Measurements from ENCODE around the gene PLEKHG5. TPM values are rescaled to one million over a fixed set of nuclear protein-coding genes. Genes with fewer than 3 reads are reported as not detected.

Gene PLEKHG5
- total and polyA plus RNA-seq, 10 of the 15 experiments (the other 5 are each of a cell fraction or from before 2014, with no cell fraction given): 0.04 to 1.1 (median 0.18) TPM; not detected in 1

GRCh38 chr1:6503884-6504602 lies 12.6 kb upstream of the PLEKHG5 start:
- CTCF ChIA-PET: interaction anchor here (1.0 kb wide), 1 partner anchor 14 kb away, joined by 4 read pairs; no protein-coding TSS in a partner anchor
- FAIRE-seq (no peak), DNase-seq (ENCODE audit: low read depth, low spot score) (no peak), ATAC-seq (no peak)
- Histone ChIP-seq H3K9ac (ENCODE audit: control insufficient read depth, insufficient read depth, low read length) (no peak overlapping the region), H3K4me1 (ENCODE audit: control insufficient read depth, insufficient read depth, low read length) (no peaks in the 10 kb centered on the region), H3K4me3 (no peak overlapping the region), H3K79me2 (ENCODE audit: control insufficient read depth, insufficient read depth, low read length) (no peaks in the 10 kb centered on the region), H3K9me3 (replicated peaks; ENCODE audit: control insufficient read depth, insufficient read depth, low read length) (no peaks in the 10 kb centered on the region), H2AFZ (ENCODE audit: control insufficient read depth, low read depth, low read length) (no peak overlapping the region), H3K27ac (ENCODE audit: control insufficient read depth, insufficient read depth) (no peak overlapping the region), H4K20me1 (ENCODE audit: control insufficient read depth, insufficient read depth) (no peaks in the 10 kb centered on the region; the same call in 1 of the 2 replicates), H3K4me2 (ENCODE audit: control insufficient read depth, insufficient read depth) (no peak overlapping the region), H3K27me3 (replicated peaks in 1 of 2; ENCODE audit: control insufficient read depth in 2 of 2, insufficient read depth in 2 of 2, low read length in 1 of 2) (peaks cover 0 to 3% of the 10 kb centered on the region in 2 experiments; a peak in 3 of 4 replicates), H3K36me3 (ENCODE audit: control insufficient read depth in 2 of 2, insufficient read depth in 2 of 2, low read length in 1 of 2) (no peaks in the 10 kb centered on the region)
- RAD21 ChIA-PET (ENCODE audit: unreplicated experiment): no interaction called here
- POLR2A ChIA-PET: no interaction called here
- TF ChIP-seq, protein P1, sequence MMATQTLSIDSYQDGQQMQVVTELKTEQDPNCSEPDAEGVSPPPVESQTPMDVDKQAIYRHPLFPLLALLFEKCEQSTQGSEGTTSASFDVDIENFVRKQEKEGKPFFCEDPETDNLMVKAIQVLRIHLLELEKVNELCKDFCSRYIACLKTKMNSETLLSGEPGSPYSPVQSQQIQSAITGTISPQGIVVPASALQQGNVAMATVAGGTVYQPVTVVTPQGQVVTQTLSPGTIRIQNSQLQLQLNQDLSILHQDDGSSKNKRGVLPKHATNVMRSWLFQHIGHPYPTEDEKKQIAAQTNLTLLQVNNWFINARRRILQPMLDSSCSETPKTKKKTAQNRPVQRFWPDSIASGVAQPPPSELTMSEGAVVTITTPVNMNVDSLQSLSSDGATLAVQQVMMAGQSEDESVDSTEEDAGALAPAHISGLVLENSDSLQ (IDR thresholded peaks at IDR 0.05): no peak
- TF ChIP-seq POU2F2 (IDR thresholded peaks at IDR 0.05; ENCODE audit: borderline replicate concordance, low read depth, low read length) (no peak), IRF3 (IDR thresholded peaks at IDR 0.05) (no peak)
- 34% methylated on average over 17 of the region's 20 CpGs for WGBS (ENCODE audit: insufficient coverage, insufficient replicate concordance, low lambda C conversion rate, missing lambda C conversion rate)
- intact Hi-C loops (cut with micrococcal nuclease; ENCODE audit: unreplicated experiment) (no loop called here), in situ Hi-C loops (cut with MboI) (no loop called here)
- SMC1A ChIA-PET (ENCODE audit: uncharacterized antibody, unreplicated experiment): no interaction called here
- BruUV-seq (replicated peaks): no TSS peak

All from GM12878 (cell line).